Right atrium auricular region (tissue), 2 donors: ENCODE data around the gene ERBB4. TPM values are rescaled to one million over a fixed set of nuclear protein-coding genes. Genes with fewer than 3 reads are reported as not detected.

Experiments used
- DNase-seq: peaks from one replicate; pipeline ENCODE4 v3.0.0-alpha.2; 2019; ENCODE audit warnings: low spot score
- H3K27ac ChIP-seq, 2 donors: fragments of 200-600 bp; sonication (generic); 1 replicate in 1 of 2; 2 replicates in 1 of 2; pipeline ENCODE4 v1.5.1; 2016 to 2019
- H3K27me3 ChIP-seq, 2 donors: fragments of 200-600 bp; sonication (generic); one replicate each; pipeline versions ENCODE4 v1.5.1 to v1.6.0; 2017 to 2019
- H3K36me3 ChIP-seq: fragments of 200-600 bp; sonication (generic); one replicate; pipeline ENCODE4 v1.5.1; 2016
- H3K4me1 ChIP-seq, 2 donors: fragments of 200-600 bp; sonication (generic); one replicate each; pipeline versions ENCODE4 v1.5.1 to v1.6.0; 2017 to 2019
- H3K4me3 ChIP-seq, 2 donors: fragments of 200-600 bp; sonication (generic); 1 replicate in 1 of 2; 2 replicates in 1 of 2; pipeline ENCODE4 v1.5.1; 2017 to 2019; ENCODE audit warnings: mild to moderate bottlenecking in 1 of 2, moderate library complexity in 1 of 2
- H3K9me3 ChIP-seq, 2 donors: fragments of 200-600 bp; sonication (generic); one replicate each; pipeline ENCODE4 v1.5.1; 2019
- total RNA-seq, 2 donors: library from RNA; depleted of rRNA; stranded (reverse); fragments of >200 nt; gene quantifications; one replicate each; pipeline ENCODE4 v1.1.0, GENCODE V29; 2016
- TF ChIP-seq, protein P1 (sequence below), 2 donors: fragments of 200-600 bp; sonication (generic); IDR thresholded peaks; one replicate each; pipeline ENCODE4 v1.5.1; 2019; ENCODE audit warnings: antibody characterized with exemption in 2 of 2

Gene ERBB4
- total RNA-seq, 2 donors from 2014 or later, result 12.4 to 22.4 TPM

DNA sequence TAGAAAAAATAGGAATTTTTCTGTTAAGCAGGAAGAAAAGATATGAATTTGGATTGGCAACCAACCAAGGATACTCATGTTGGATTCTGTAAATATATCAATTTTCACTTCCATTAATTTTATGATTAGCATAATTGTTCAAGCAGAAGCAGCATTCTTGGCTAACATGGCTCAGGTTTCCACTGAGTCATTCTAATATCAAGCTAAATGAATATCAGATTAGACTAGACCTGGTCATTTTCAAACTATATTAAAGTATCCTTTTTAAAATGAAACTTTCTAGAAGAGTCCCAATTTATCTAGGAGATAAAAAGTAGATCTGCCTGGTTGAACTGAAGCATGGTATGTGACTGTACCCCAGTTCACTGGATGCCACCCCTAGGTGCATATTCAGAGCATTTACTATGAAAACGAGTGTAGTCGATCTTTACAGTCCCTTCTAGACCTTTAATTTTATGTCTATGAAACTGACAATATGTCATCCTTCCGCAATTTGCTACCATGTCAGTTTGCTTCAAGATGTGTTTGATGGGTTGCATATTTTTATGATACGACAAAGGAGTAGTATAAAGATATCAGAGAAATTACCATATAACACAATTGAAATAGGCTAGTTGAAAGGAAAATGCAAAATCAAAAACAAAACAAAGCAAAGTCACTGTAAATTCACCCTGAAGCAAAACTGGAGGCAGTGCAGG is 704.9 kb downstream of the ERBB4 start:
- Histone ChIP-seq H3K27ac (no peak overlapping the region), H3K9me3 (no peaks in the 10 kb centered on the region), H3K27me3 (no peaks in the 10 kb centered on the region), H3K4me1 (no peaks in the 10 kb centered on the region), H3K4me3 (no peak overlapping the region), H3K36me3 (no peaks in the 10 kb centered on the region)
- no peak for DNase-seq
- TF ChIP-seq, protein P1, sequence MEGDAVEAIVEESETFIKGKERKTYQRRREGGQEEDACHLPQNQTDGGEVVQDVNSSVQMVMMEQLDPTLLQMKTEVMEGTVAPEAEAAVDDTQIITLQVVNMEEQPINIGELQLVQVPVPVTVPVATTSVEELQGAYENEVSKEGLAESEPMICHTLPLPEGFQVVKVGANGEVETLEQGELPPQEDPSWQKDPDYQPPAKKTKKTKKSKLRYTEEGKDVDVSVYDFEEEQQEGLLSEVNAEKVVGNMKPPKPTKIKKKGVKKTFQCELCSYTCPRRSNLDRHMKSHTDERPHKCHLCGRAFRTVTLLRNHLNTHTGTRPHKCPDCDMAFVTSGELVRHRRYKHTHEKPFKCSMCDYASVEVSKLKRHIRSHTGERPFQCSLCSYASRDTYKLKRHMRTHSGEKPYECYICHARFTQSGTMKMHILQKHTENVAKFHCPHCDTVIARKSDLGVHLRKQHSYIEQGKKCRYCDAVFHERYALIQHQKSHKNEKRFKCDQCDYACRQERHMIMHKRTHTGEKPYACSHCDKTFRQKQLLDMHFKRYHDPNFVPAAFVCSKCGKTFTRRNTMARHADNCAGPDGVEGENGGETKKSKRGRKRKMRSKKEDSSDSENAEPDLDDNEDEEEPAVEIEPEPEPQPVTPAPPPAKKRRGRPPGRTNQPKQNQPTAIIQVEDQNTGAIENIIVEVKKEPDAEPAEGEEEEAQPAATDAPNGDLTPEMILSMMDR (IDR thresholded peaks at IDR 0.05), result no peak

DNA sequence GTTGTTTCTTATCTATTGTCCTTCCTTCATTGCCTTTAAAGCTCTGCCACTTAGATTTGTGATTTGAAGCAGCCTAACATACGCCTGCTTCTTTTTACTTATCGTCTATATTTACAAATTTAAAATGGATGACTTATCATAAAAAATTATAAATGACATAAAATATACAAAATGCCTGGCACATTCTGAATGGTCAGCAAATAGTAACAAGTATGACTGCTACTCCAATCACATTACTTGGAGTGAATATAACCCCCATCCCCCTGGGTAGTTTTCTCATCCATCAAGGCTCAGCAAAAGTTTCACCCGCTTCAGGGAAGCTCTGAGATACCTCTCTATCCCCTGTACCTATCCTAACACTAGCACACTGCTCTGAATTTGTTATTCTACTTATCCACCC is 708.9 kb downstream of the ERBB4 start:
- DNase-seq, result no peak
- Histone ChIP-seq H3K4me3 (no peak overlapping the region), H3K36me3 (no peaks in the 10 kb centered on the region), H3K27ac (no peak overlapping the region), H3K9me3 (no peaks in the 10 kb centered on the region), H3K4me1 (no peaks in the 10 kb centered on the region), H3K27me3 (no peaks in the 10 kb centered on the region)
- TF ChIP-seq, protein P1 (IDR thresholded peaks at IDR 0.05), result no peak

DNA sequence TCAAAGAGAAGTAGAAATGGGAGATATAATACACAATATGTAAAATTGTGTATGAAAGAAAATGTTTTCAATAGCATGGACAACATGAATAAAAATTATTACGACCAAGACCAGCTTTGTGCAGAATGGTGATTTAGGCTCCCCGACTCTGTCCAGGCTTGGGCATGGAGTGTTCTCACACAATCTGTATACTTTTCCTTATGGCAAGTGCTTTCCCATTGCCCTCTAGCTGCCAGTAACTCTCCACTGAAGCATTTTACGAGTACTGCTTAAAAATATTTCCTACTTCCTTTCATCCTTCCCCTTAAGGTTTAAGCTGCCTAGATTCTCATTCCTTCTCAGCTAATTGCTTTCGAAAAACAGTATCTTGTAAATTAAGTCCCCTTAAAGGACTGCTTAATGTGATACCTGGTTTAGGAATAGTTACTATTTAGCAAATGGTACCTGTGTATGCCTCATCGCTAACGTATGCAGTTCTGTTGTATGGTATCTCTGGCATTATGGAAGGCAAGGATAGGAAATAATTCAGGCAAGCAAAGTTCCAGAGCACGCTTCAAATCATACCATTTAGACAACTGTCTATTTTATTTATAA is 714.6 kb downstream of the ERBB4 start:
- H3K9me3 ChIP-seq, result peaks cover 0 to 12% of the 10 kb centered on the region in 2 donors
- TF ChIP-seq, protein P1 (IDR thresholded peaks at IDR 0.05), result no peak
- no peak for DNase-seq

DNA sequence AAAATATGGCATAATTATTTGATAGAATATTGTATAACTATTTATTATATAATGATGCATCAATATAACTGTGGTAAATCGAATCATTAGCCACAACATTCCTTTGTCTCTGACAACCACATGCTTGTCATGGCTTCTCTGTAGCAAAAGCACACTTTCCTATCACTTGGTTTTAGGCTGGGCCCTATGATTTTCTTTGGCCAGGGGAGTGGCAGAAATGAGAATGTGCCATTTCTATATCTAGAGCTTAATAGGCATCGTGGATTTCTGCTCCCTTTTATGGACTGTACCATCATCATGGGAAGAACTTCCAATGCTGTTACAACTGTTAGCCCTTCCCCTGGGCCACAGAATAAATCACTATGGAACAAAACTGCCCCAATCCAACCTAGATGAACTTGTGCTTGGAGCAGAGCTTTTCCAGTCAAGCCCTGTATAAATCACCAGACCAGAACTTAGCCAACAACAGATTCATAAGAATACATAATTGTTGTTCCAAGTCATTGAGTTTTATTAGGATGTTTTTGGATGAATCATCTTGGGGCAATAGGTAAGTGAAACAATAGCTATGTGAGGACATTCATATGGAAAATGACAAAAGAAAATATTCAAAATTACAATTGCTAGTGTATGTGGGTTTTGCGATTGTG is 715.8 kb downstream of the ERBB4 start:
- TF ChIP-seq, protein P1 (IDR thresholded peaks at IDR 0.05), result no peak
- Histone ChIP-seq H3K27ac (no peak overlapping the region), H3K36me3 (no peaks in the 10 kb centered on the region), H3K9me3 (peaks cover 0 to 12% of the 10 kb centered on the region in 2 donors), H3K4me3 (no peak overlapping the region), H3K4me1 (no peaks in the 10 kb centered on the region), H3K27me3 (no peaks in the 10 kb centered on the region)
- no peak for DNase-seq

More for the DNA sequence above, 714.6 kb downstream of the ERBB4 start:
- no peaks in the 10 kb centered on the region for H3K27me3 ChIP-seq
- no peaks in the 10 kb centered on the region for H3K4me1 ChIP-seq
- H3K4me3 ChIP-seq, result no peak overlapping the region
- H3K27ac ChIP-seq, result no peak overlapping the region
- H3K36me3 ChIP-seq, result no peaks in the 10 kb centered on the region

DNA sequence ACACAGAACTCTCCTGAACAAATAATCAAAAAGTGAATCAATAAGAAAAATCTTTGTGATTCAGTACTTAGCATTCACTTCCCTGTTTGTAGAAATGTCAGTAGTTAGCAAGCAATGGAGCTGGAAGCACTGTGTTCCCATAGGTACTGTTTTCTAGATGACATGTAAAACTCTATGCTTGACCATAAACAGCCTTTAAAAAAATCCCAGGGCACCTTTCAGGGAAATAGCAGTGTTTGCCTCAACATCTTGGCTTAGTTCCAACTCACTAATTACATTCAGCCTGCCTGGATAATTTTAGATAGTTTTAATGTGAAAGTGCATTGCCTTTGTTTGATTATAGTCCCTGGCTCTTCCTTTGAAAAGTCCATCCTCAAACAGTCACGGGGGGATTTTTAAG is 721.8 kb downstream of the ERBB4 start:
- TF ChIP-seq, protein P1 (IDR thresholded peaks at IDR 0.05), result no peak
- Histone ChIP-seq H3K36me3 (no peaks in the 10 kb centered on the region), H3K27ac (no peak overlapping the region), H3K4me3 (no peak overlapping the region), H3K4me1 (no peaks in the 10 kb centered on the region), H3K27me3 (no peaks in the 10 kb centered on the region), H3K9me3 (peaks cover 0 to 10% of the 10 kb centered on the region in 2 donors)
- no peak for DNase-seq
